ENCODE results near the gene STIM2. TPM values are rescaled to one million over a fixed set of nuclear protein-coding genes. Genes with fewer than 3 reads are reported as not detected.

Gene STIM2
- total RNA-seq, 4 donors from 2014 or later, result 9.6 to 12.2 (median 10.1) TPM

- Histone ChIP-seq H3K27me3 (peaks cover 0 to 3% (median 0%) of the 10 kb centered on the region in 4 donors), H3K27ac (replicated peaks in 1 of 4) (no peak overlapping the region), H3K36me3 (no peaks in the 10 kb centered on the region), H3K9me3 (no peaks in the 10 kb centered on the region), H3K4me3 (no peak overlapping the region), H3K4me1 (no peaks in the 10 kb centered on the region)
- intact Hi-C loops (cut with DNase I), result no loop called here
- 81% methylated on average over 16 of the region's 16 CpGs for WGBS
- no peak for DNase-seq (ENCODE audit: extremely low spot score)
- TF ChIP-seq POLR2A (IDR thresholded peaks at IDR 0.05; ENCODE audit: low read depth) (no peak), POLR2AphosphoS5 (IDR thresholded peaks at IDR 0.05) (no peak), EP300 (IDR thresholded peaks at IDR 0.05) (no peak), CTCF (IDR thresholded peaks at IDR 0.05) (no peak)
These were observed 195.6 kb downstream of the STIM2 start for GRCh38 chr4:27056281-27056680.

DNA sequence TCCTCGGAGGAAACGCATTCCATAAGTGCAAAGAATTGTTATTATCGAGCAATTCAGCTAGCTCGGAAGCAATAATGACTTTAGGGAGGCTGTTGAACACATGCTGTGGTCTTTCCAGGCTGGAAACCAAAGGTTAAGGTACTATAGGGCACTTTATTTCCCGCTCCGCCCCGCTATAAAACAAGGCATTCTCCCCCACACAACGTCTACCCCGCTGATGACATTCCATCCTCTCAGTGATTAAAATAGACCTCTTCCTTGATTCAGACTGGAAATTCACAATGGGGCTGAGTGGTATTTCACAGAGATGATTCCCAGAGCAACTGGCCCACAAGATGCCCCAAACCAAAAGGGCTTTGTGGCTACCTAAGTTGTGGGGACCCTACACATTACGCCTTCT lies 196.4 kb downstream of the STIM2 start:
- H3K27ac ChIP-seq (replicated peaks in 1 of 4), result no peak overlapping the region
- no peaks in the 10 kb centered on the region for H3K36me3 ChIP-seq
- H3K27me3 ChIP-seq, result peaks cover 0 to 3% (median 0%) of the 10 kb centered on the region in 4 donors
- H3K4me1 ChIP-seq, result no peaks in the 10 kb centered on the region
- DNase-seq (ENCODE audit: extremely low spot score), result peak; percentile 14
- WGBS, result 86% methylated on average over 10 of the region's 10 CpGs
- no peak for TF ChIP-seq EP300 (IDR thresholded peaks at IDR 0.05)
- no peak for TF ChIP-seq POLR2AphosphoS5 (IDR thresholded peaks at IDR 0.05)
- no peak for TF ChIP-seq CTCF (IDR thresholded peaks at IDR 0.05)
- TF ChIP-seq POLR2A (IDR thresholded peaks at IDR 0.05; ENCODE audit: low read depth), result no peak
- no peak overlapping the region for H3K4me3 ChIP-seq
- intact Hi-C loops (cut with DNase I), result no loop called here
- H3K9me3 ChIP-seq, result no peaks in the 10 kb centered on the region

GRCh38 chr4:27057662-27058061 lies 197.0 kb downstream of the STIM2 start:
- intact Hi-C loops (cut with DNase I), result no loop called here
- H3K27me3 ChIP-seq, result peaks cover 0 to 3% (median 0%) of the 10 kb centered on the region in 4 donors

DNA sequence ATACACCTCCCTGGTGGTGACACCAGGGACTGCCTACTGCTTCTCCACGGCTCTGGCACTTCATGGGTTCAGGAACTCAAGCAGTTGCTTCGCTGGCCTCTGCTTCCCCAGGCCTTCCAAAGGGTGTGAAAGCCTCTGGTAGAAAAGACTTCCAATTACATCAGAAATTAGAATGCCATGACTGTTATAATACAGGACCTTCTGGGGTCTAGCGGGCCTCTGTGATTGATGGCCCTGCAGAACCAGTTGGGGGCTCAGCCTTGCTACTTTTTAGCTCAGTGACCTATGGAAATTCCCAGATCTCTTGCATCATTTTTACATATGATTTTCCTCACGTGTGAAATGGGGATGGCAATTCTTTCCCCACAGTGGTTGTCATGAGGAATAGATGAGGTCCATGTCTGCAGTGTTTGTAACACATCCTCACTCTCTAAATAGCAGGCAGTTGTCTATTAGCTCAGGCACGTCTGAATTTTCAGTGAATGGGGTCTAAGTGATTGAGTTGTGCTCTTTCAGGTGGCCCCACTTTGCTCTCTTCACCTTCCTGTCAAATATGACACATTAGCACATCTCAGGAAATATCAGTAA lies 198.3 kb downstream of the STIM2 start:
- TF ChIP-seq EP300 (IDR thresholded peaks at IDR 0.05) (no peak), POLR2AphosphoS5 (IDR thresholded peaks at IDR 0.05) (no peak), CTCF (IDR thresholded peaks at IDR 0.05) (no peak), POLR2A (IDR thresholded peaks at IDR 0.05; ENCODE audit: low read depth) (no peak)
- H3K27ac ChIP-seq (replicated peaks in 1 of 4), result no peak overlapping the region
- intact Hi-C loops (cut with DNase I), result no loop called here
- H3K36me3 ChIP-seq, result no peaks in the 10 kb centered on the region
- WGBS, result 50% methylated on average over 5 of the region's 5 CpGs
- DNase-seq (ENCODE audit: extremely low spot score), result no peak
- peaks cover 0 to 3% (median 0%) of the 10 kb centered on the region in 4 donors for H3K27me3 ChIP-seq
- H3K9me3 ChIP-seq, result no peaks in the 10 kb centered on the region
- H3K4me3 ChIP-seq, result no peak overlapping the region
- H3K4me1 ChIP-seq, result no peaks in the 10 kb centered on the region

More at GRCh38 chr4:27057662-27058061, 197.0 kb downstream of the STIM2 start:
- WGBS, result 86% methylated on average over 6 of the region's 6 CpGs
- Histone ChIP-seq H3K27ac (replicated peaks in 1 of 4) (no peak overlapping the region), H3K4me1 (no peaks in the 10 kb centered on the region), H3K4me3 (no peak overlapping the region), H3K9me3 (no peaks in the 10 kb centered on the region), H3K36me3 (no peaks in the 10 kb centered on the region)
- DNase-seq (ENCODE audit: extremely low spot score), result no peak
- no peak for TF ChIP-seq EP300 (IDR thresholded peaks at IDR 0.05)

GRCh38 chr4:27059446-27059845 lies 198.8 kb downstream of the STIM2 start:
- no peak overlapping the region for H3K4me3 ChIP-seq
- no peaks in the 10 kb centered on the region for H3K36me3 ChIP-seq
- intact Hi-C loops (cut with DNase I), result no loop called here
- no peak for DNase-seq (ENCODE audit: extremely low spot score)
- peaks cover 0 to 3% (median 0%) of the 10 kb centered on the region in 4 donors for H3K27me3 ChIP-seq
- TF ChIP-seq POLR2AphosphoS5 (IDR thresholded peaks at IDR 0.05), result no peak
- no peak for TF ChIP-seq CTCF (IDR thresholded peaks at IDR 0.05)
- no peak for TF ChIP-seq EP300 (IDR thresholded peaks at IDR 0.05)
- TF ChIP-seq POLR2A (IDR thresholded peaks at IDR 0.05; ENCODE audit: low read depth), result no peak
- no peaks in the 10 kb centered on the region for H3K9me3 ChIP-seq
- H3K27ac ChIP-seq (replicated peaks in 1 of 4), result no peak overlapping the region
- no peaks in the 10 kb centered on the region for H3K4me1 ChIP-seq
- WGBS, result 77% methylated on average over 5 of the region's 5 CpGs

All from esophagus muscularis mucosa (tissue), 4 donors.